RWPE2 (cell line): ENCODE measurements around the gene FIGN.

Source experiments
- ATAC-seq: fragments of 200-7000 bp; cut with Tn5 transposase; 3 replicates; pipeline ENCODE4 v1.9.1; 2021; ENCODE audit warnings: low read depth
- DNase-seq: peaks from one replicate; pipeline ENCODE4 v3.0.0-alpha.2; 2020; ENCODE audit warnings: low spot score
- H3K27ac ChIP-seq: fragments of 450-650 bp; 2 replicates; pipeline ENCODE4 v1.5.1; 2017; ENCODE audit warnings: mild to moderate bottlenecking; ENCODE audit not compliant: poor library complexity, severe bottlenecking
- H3K27me3 ChIP-seq: fragments of 250-450 bp; sonication (Bioruptor Pico); 2 replicates; pipeline ENCODE4 v1.5.1; 2021; ENCODE audit warnings: mild to moderate bottlenecking, moderate library complexity; ENCODE audit not compliant: insufficient read depth, poor library complexity, severe bottlenecking
- H3K36me3 ChIP-seq: fragments of 250-450 bp; sonication (Bioruptor Pico); 2 replicates; pipeline ENCODE4 v1.5.1; 2020; ENCODE audit warnings: low read depth, mild to moderate bottlenecking, moderate library complexity
- H3K4me1 ChIP-seq: fragments of 250-450 bp; sonication (Bioruptor Pico); 2 replicates; pipeline ENCODE4 v1.5.1; 2021; ENCODE audit warnings: mild to moderate bottlenecking, moderate library complexity; ENCODE audit not compliant: insufficient read depth, poor library complexity, severe bottlenecking
- H3K4me3 ChIP-seq: fragments of 250-450 bp; sonication (Bioruptor Pico); 2 replicates; pipeline ENCODE4 v1.5.1; 2021; ENCODE audit warnings: mild to moderate bottlenecking, moderate library complexity; ENCODE audit not compliant: severe bottlenecking
- H3K9me3 ChIP-seq: fragments of 250-450 bp; sonication (Bioruptor Pico); 2 replicates; pipeline ENCODE4 v1.5.1; 2021; ENCODE audit warnings: mild to moderate bottlenecking, moderate library complexity; ENCODE audit not compliant: severe bottlenecking
- TF ChIP-seq, protein P1 (sequence below): fragments of 450-650 bp; IDR thresholded peaks from one replicate; pipeline ENCODE4 v1.5.1; 2017; ENCODE audit warnings: mild to moderate bottlenecking, moderate library complexity; ENCODE audit not compliant: poor library complexity, severe bottlenecking

FIGN gene, protein sequence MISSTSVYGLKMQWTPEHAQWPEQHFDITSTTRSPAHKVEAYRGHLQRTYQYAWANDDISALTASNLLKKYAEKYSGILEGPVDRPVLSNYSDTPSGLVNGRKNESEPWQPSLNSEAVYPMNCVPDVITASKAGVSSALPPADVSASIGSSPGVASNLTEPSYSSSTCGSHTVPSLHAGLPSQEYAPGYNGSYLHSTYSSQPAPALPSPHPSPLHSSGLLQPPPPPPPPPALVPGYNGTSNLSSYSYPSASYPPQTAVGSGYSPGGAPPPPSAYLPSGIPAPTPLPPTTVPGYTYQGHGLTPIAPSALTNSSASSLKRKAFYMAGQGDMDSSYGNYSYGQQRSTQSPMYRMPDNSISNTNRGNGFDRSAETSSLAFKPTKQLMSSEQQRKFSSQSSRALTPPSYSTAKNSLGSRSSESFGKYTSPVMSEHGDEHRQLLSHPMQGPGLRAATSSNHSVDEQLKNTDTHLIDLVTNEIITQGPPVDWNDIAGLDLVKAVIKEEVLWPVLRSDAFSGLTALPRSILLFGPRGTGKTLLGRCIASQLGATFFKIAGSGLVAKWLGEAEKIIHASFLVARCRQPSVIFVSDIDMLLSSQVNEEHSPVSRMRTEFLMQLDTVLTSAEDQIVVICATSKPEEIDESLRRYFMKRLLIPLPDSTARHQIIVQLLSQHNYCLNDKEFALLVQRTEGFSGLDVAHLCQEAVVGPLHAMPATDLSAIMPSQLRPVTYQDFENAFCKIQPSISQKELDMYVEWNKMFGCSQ

DNA sequence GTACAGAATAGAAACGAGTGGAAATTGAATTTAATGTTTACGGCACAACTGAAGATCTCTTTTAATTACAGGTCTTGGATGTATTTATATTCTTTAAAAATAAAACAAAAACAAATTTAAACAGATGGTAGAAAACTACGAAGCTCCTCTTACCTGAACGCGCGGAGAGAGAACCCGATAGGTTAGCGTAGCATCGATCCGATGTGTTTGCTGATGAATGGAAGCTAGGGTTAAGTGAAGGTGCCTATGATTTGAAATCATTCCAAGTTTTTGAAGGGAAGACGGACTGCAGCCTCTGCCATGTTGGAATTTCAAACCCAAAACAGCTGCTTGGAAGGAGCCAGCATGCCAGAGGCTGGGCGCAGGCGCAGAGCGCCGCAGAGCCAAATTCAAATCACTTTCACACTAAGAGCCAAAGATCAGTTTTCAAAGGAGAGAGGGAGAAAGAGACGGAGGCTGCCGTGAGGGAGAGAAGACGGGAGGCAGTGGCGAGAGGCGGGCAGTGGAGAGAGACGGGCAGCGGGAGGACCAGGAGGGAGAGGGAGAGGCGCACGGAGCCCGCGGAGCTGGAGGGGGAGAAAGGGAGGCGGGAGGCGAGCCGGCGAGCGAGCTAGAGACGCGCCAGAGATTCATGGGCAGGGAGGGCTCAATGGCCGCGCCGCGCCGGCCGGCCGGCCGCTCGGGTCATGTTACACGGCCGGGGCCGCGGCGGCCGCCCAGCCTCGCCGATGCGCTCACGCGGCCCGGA is at the start of gene FIGN:
Gene FIGN, minus strand, starts transcription at position 324 of the 748 bp plus-strand sequence. CDS start 1,081 bp downstream, outside the sequence.
- DNase-seq (peak; percentile 74), ATAC-seq (peak; percentile 83)
- H3K4me1 ChIP-seq = peaks cover 16% of the 10 kb centered on the region
- peak within 1 kb of the TSS; percentile 63 for H3K4me3 ChIP-seq
- peak within 1 kb of the TSS; percentile 65 for H3K27ac ChIP-seq
- H3K36me3 ChIP-seq = no peaks in the 10 kb centered on the region
- H3K27me3 ChIP-seq = no peaks in the 10 kb centered on the region
- no peaks in the 10 kb centered on the region for H3K9me3 ChIP-seq
- TF ChIP-seq, protein P1, sequence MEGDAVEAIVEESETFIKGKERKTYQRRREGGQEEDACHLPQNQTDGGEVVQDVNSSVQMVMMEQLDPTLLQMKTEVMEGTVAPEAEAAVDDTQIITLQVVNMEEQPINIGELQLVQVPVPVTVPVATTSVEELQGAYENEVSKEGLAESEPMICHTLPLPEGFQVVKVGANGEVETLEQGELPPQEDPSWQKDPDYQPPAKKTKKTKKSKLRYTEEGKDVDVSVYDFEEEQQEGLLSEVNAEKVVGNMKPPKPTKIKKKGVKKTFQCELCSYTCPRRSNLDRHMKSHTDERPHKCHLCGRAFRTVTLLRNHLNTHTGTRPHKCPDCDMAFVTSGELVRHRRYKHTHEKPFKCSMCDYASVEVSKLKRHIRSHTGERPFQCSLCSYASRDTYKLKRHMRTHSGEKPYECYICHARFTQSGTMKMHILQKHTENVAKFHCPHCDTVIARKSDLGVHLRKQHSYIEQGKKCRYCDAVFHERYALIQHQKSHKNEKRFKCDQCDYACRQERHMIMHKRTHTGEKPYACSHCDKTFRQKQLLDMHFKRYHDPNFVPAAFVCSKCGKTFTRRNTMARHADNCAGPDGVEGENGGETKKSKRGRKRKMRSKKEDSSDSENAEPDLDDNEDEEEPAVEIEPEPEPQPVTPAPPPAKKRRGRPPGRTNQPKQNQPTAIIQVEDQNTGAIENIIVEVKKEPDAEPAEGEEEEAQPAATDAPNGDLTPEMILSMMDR = no peak

DNA sequence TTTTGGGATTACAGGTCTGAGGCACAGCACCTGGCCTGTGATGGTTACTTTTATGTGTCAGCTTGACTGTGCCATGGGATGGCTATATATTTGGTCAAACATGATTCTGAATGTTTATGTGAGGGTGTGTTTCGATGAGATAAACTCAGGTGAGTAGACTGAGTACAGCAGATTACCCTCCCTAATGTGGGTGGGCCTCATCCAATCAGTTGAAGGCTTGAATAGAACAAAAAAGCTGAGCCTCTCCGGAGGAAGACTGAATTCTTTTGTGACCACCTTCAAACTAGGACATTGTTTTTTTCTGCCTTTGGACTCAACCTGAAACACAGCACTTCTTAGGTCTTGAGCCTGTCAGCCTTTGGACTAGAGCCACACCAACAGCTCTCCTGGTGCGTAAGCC is 49.4 kb upstream of the FIGN start:
- ATAC-seq = no peak
- DNase-seq = no peak
- H3K9me3 ChIP-seq = no peaks in the 10 kb centered on the region
- no peak overlapping the region for H3K4me3 ChIP-seq
- TF ChIP-seq, protein P1 = no peak
- H3K4me1 ChIP-seq = peaks cover 5% of the 10 kb centered on the region
- H3K27me3 ChIP-seq = no peaks in the 10 kb centered on the region
- no peak overlapping the region for H3K27ac ChIP-seq
- H3K36me3 ChIP-seq = no peaks in the 10 kb centered on the region

DNA sequence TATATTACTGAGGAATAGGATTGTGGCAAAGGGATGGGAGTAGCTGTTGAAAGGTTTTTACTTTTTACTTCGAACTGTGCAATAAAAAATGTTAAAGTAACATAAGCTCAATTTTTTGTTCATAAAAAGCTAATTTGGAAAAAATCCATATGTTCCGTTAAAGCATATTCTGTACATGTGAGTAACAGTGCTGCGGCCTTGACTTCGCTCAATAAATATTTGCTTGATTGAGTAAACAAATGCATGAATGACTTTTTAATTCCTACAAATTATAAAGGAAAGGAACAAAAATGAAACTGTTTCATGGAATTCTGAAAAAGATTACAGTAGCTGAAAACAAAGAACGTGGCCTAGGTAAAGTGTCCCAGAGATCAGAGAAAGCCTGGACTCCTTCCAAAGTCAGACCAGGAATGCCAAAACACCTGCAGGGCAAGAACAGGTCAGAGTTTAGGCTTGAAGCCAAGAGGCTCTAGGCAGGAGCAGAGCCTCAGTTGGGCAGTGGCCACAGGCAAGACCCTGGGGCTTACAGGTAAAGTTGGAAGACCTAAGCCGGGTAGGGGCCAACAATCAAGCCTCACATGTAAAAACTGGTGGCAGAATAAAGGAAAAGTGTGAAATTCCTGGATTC is 44.3 kb upstream of the FIGN start:
- no peaks in the 10 kb centered on the region for H3K36me3 ChIP-seq
- TF ChIP-seq, protein P1 = no peak
- DNase-seq = peak; percentile 61
- H3K9me3 ChIP-seq = peaks cover 2% of the 10 kb centered on the region
- H3K4me1 ChIP-seq = peaks cover 42% of the 10 kb centered on the region
- no peak overlapping the region for H3K4me3 ChIP-seq
- peak overlapping the region; percentile 83 for H3K27ac ChIP-seq
- ATAC-seq = peak; percentile 54
- no peaks in the 10 kb centered on the region for H3K27me3 ChIP-seq

DNA sequence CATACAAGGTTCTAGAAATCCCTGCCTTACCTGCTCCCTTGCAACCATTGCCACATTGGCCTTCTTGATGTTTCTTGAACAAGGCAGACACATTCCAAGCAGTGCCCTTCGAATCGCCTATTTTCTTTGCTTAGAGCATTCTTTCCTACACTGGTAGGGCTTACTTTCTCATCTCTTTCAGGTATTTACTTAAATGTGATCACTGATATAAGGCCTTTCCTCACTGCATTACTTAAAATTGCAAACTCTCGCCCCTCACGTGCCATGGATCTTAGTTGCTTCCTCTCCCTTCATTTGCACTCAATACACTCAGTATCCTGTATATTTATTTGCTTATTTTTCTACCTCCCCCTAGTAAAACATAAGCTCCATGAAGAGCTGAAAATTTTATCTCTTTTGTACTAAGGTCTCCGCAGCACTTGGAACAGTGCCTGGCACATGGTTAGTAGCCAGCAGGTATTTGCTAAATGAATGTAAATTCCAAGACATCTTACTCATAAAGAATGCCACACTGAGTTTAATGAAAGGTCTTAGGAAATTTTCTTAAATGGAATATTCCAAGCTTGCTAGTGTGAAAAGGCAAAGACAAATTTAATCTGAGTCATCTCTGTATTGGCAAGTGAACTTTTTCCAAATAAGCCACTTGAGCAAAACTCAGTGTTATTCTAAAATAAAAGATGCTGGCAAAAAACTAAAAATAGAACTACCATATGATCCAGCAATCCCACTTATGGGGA is 42.4 kb upstream of the FIGN start:
- peak overlapping the region; percentile 83 for H3K27ac ChIP-seq
- peaks cover 2% of the 10 kb centered on the region for H3K9me3 ChIP-seq
- peaks cover 55% of the 10 kb centered on the region for H3K4me1 ChIP-seq
- H3K27me3 ChIP-seq = no peaks in the 10 kb centered on the region
- H3K36me3 ChIP-seq = no peaks in the 10 kb centered on the region
- peak; percentile 81 for DNase-seq
- TF ChIP-seq, protein P1 = no peak
- no peak overlapping the region for H3K4me3 ChIP-seq
- peak; percentile 75 for ATAC-seq
